GM12892 (cell line): ENCODE data around the gene LMNB1.

ENCODE experiments used
- POLR2AphosphoS5 ChIP-seq: IDR thresholded peaks from 2 replicates; pipeline ENCODE4 v1.6.1; 2011; ENCODE audit warnings: low read depth, low read length, control low read depth
- TAF1 ChIP-seq: IDR thresholded peaks from 2 replicates; pipeline ENCODE4 v1.6.1; 2011; ENCODE audit warnings: low read depth, mild to moderate bottlenecking, control low read depth, low read length, borderline replicate concordance

DNA sequence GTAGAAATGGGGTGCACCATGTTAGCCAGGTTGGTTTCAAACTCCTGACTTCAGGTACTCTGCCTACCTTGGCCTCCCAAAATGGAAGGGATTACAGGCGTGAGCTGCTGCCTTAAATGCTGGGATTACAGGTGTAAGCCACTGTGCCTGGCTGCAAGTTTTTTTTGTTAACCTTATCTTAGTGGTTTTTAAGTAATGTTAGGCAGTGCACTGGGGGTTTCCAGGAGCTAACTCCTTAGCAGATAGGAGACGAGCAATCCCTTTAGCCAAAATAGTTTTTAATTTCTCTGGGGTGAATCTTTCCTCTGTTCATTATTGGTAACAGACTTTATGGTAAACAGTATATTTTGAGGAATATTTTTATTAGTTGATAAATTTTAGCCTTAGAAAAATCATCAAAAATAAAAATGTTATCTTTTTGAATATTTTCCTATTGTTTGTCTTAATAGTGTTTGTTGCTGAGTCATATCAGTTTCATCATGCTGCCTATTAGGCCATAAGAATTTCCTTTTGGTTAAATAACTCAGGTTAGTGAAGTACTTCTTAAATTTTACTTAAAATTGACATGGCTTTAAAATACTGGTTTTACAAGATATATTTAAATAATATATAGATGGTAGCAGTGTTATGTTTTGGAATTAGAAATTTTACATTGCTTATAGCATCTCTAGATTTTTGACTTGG is 37.9 kb downstream of the LMNB1 start:
- TF ChIP-seq TAF1: no peak
- TF ChIP-seq POLR2AphosphoS5: no peak
